GM18520 (cell line): ENCODE results near the gene CCL8.

ENCODE experiments used
- ATAC-seq: cut with Tn5 transposase; IDR thresholded peaks from one replicate; pipeline ENCODE4 v1.9.1; 2021; ENCODE audit not compliant: unreplicated experiment

The CCL8 gene

GRCh38 chr17:34319039-34319483 is at the start of gene CCL8:
Gene CCL8 (plus strand): TSS chr17:34319435. CDS start chr17:34319502, 67 bp downstream.
- no peak for ATAC-seq

GRCh38 chr17:34269969-34270368 is 49.3 kb upstream of the CCL8 start, which contains the start of gene CCL7:
Gene CCL7 (plus strand): TSS chr17:34270221. CDS start chr17:34270291, 70 bp downstream.
- no peak for ATAC-seq

- ATAC-seq = no peak
Measured at GRCh38 chr17:34275881-34276280, 43.4 kb upstream of the CCL8 start.

GRCh38 chr17:34276826-34277225 is 42.4 kb upstream of the CCL8 start:
- no peak for ATAC-seq

- ATAC-seq = no peak
Measured at GRCh38 chr17:34283571-34283970, 35.7 kb upstream of the CCL8 start.

GRCh38 chr17:34285286-34285792 is 33.9 kb upstream of the CCL8 start, which contains the start of gene CCL11:
Gene CCL11 (plus strand): TSS chr17:34285742. CDS start chr17:34285809, 67 bp downstream.
- ATAC-seq = no peak

- ATAC-seq = no peak
Measured at GRCh38 chr17:34287875-34288274, 31.4 kb upstream of the CCL8 start.

- ATAC-seq = no peak
Measured at GRCh38 chr17:34290586-34290985, 28.6 kb upstream of the CCL8 start.

GRCh38 chr17:34291721-34292348 is 27.4 kb upstream of the CCL8 start:
- ATAC-seq = no peak

GRCh38 chr17:34299027-34299426 is 20.2 kb upstream of the CCL8 start:
- ATAC-seq = no peak

- ATAC-seq = no peak
Measured at GRCh38 chr17:34299956-34300577, 19.2 kb upstream of the CCL8 start.

- ATAC-seq = no peak
Measured at GRCh38 chr17:34300652-34301370, 18.4 kb upstream of the CCL8 start.

GRCh38 chr17:34301986-34302385 is 17.2 kb upstream of the CCL8 start:
- ATAC-seq = no peak

GRCh38 chr17:34302636-34303035 is 16.6 kb upstream of the CCL8 start:
- no peak for ATAC-seq

GRCh38 chr17:34303606-34304005 is 15.6 kb upstream of the CCL8 start:
- ATAC-seq = no peak

GRCh38 chr17:34305061-34305460 is 14.2 kb upstream of the CCL8 start:
- ATAC-seq = no peak

GRCh38 chr17:34305606-34306005 is 13.6 kb upstream of the CCL8 start:
- ATAC-seq = no peak

- ATAC-seq = no peak
Measured at GRCh38 chr17:34306466-34306865, 12.8 kb upstream of the CCL8 start.

GRCh38 chr17:34307110-34307509 is 12.1 kb upstream of the CCL8 start:
- ATAC-seq = no peak

- ATAC-seq = no peak
Measured at GRCh38 chr17:34308371-34308770, 10.9 kb upstream of the CCL8 start.

- no peak for ATAC-seq
Measured at GRCh38 chr17:34311291-34311690, 7.9 kb upstream of the CCL8 start.

- no peak for ATAC-seq
Measured at GRCh38 chr17:34312080-34312479, 7.2 kb upstream of the CCL8 start.
